ENCODE data around the gene TADA2B. TPM values are rescaled to one million over a fixed set of nuclear protein-coding genes. Genes with fewer than 3 reads are reported as not detected.
"Not testable (repeated sequence)": the region's sequence is repeated elsewhere in the genome, so short reads cannot be mapped to it uniquely, and the experiment has no call there.

TADA2B gene
- total RNA-seq, 1 donor from 2014 or later, result 21.7 TPM

GRCh38 chr4:7083597-7084563, 40.7 kb downstream of the TADA2B start:
- no peak for DNase-seq

GRCh38 chr4:7084564-7084961, 41.4 kb downstream of the TADA2B start:
- not testable (repeated sequence) for DNase-seq

GRCh38 chr4:7086384-7086783, 43.2 kb downstream of the TADA2B start:
- DNase-seq, result no peak

GRCh38 chr4:7087036-7087435, 43.9 kb downstream of the TADA2B start:
- no peak for DNase-seq

- no peak for DNase-seq
Measured at GRCh38 chr4:7089213-7089986, 46.2 kb downstream of the TADA2B start.

- no peak for DNase-seq
Measured at GRCh38 chr4:7092026-7092425, 48.9 kb downstream of the TADA2B start.

- DNase-seq, result no peak
Measured at GRCh38 chr4:7094916-7095315, 51.7 kb downstream of the TADA2B start.

GRCh38 chr4:7095611-7096155, 52.5 kb downstream of the TADA2B start:
- DNase-seq, result no peak

GRCh38 chr4:7096236-7096635, 53.1 kb downstream of the TADA2B start:
- no peak for DNase-seq

- DNase-seq, result peak; percentile 58
Measured at GRCh38 chr4:7101692-7102515, 58.7 kb downstream of the TADA2B start.

- DNase-seq, result not testable (repeated sequence)
Measured at GRCh38 chr4:7102516-7102909, 59.3 kb downstream of the TADA2B start.

- peak; percentile 72 for DNase-seq
Measured at GRCh38 chr4:7103031-7103606, 59.9 kb downstream of the TADA2B start.

- DNase-seq, result peak; percentile 72
Measured at GRCh38 chr4:7103607-7104365, 60.6 kb downstream of the TADA2B start.

- DNase-seq, result no peak
Measured at GRCh38 chr4:7104366-7105031, 61.3 kb downstream of the TADA2B start.

- DNase-seq, result no peak
Measured at GRCh38 chr4:7105276-7105675, 62.1 kb downstream of the TADA2B start.

- no peak for DNase-seq
Measured at GRCh38 chr4:7107166-7107905, 64.2 kb downstream of the TADA2B start.

Data from occipital lobe (tissue), 2 donors.